22Rv1 (cell line): ENCODE data around the gene SERPING1.

Experiments
- ZFX ChIP-seq: fragments of 450-650 bp; IDR thresholded peaks from 2 replicates; pipeline ENCODE4 v1.6.1; 2017; ENCODE audit warnings: antibody characterized with exemption, borderline replicate concordance
- TF ChIP-seq, protein P1 (sequence below): fragments of 450-650 bp; IDR thresholded peaks from 2 replicates; pipeline ENCODE4 v1.5.1; 2017; ENCODE audit warnings: mild to moderate bottlenecking

- TF ChIP-seq, protein P1, sequence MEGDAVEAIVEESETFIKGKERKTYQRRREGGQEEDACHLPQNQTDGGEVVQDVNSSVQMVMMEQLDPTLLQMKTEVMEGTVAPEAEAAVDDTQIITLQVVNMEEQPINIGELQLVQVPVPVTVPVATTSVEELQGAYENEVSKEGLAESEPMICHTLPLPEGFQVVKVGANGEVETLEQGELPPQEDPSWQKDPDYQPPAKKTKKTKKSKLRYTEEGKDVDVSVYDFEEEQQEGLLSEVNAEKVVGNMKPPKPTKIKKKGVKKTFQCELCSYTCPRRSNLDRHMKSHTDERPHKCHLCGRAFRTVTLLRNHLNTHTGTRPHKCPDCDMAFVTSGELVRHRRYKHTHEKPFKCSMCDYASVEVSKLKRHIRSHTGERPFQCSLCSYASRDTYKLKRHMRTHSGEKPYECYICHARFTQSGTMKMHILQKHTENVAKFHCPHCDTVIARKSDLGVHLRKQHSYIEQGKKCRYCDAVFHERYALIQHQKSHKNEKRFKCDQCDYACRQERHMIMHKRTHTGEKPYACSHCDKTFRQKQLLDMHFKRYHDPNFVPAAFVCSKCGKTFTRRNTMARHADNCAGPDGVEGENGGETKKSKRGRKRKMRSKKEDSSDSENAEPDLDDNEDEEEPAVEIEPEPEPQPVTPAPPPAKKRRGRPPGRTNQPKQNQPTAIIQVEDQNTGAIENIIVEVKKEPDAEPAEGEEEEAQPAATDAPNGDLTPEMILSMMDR = no peak
- no peak for TF ChIP-seq ZFX
These were observed 7.5 kb downstream of the SERPING1 start for GRCh38 chr11:57605028-57605420.
